ENCODE results near the gene IFT80. TPM values are rescaled to one million over a fixed set of nuclear protein-coding genes. Genes with fewer than 3 reads are reported as not detected.
"Not testable (repeated sequence)": the region's sequence is repeated elsewhere in the genome, so short reads cannot be mapped to it uniquely, and the experiment has no call there.

The IFT80 gene
- total RNA-seq, 1 experiment from 2014 or later: 13.5 TPM

DNA sequence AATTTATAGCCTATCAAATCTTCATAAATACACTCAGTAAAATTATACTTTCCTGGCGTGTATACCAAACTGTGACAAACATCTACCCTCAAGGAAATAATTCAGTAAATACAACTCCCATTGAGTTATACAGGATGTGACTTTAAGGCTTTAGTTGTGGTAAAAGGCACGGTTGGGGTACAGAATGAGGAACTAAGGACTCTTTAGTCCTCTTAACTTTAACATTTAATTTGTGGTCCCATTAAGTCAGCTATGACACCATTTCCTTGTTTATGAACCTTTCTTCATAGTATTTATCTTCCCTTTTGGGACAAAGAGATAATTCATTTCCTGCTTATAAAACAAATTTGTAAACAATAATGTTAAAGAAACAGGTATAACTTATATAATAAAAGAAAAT lies 30.2 kb downstream of the IFT80 start:
- no peak for DNase-seq (ENCODE audit: low read depth)

DNA sequence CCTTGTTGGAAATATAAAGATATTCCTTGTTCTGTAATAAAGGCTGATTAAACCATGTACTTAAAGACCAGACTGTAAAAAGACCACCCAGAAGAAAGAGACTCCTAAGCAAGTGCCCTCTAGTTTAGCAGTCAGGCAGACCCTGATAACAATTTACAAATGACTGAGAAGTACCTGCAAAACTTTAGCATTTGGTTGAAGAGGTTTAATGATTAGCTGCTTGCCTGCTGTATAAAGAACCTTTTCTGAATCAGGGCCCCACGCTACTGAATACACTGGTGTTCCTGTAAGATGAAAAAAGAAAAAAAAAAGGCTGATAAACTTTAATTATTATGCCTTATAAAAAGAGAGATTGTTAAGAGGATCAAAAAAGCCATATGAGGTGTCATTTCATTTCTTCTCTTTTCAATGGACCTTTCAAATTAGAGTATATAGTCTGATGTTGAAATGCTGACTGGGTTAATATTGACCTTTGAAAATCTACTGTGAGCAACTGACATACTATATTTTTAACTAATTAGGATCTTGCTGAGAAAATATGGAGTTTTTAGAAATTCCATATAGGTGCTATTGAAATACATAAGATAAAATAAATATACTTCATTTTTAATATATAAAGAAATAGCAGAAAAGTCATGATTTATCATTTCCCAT lies 33.0 kb downstream of the IFT80 start:
- DNase-seq (ENCODE audit: low read depth): no peak

DNA sequence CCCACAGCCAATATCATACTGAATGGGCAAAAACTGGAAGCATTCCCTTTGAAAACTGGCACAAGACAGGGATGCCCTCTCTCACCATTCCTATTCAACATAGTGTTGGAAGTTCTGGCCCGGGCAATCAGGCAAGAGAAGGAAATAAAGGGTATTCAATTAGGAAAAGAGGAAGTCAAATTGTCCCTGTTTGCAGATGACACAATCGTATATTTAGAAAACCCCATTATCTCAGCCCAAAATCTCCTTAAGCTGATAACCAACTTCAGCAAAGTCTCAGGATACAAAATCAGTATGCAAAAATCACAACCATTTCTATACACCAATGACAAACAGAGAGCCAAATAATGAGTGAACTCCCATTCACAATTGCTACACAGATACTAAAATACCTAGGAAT lies 36.1 kb downstream of the IFT80 start:
- DNase-seq (ENCODE audit: low read depth): not testable (repeated sequence)

- DNase-seq (ENCODE audit: low read depth): no peak
Measured at GRCh38 chr3:160355826-160356225, 43.2 kb downstream of the IFT80 start.

GRCh38 chr3:160346511-160346910 lies 52.5 kb downstream of the IFT80 start:
- DNase-seq (ENCODE audit: low read depth): no peak

GRCh38 chr3:160343132-160343531 lies 55.9 kb downstream of the IFT80 start:
- no peak for DNase-seq (ENCODE audit: low read depth)

DNA sequence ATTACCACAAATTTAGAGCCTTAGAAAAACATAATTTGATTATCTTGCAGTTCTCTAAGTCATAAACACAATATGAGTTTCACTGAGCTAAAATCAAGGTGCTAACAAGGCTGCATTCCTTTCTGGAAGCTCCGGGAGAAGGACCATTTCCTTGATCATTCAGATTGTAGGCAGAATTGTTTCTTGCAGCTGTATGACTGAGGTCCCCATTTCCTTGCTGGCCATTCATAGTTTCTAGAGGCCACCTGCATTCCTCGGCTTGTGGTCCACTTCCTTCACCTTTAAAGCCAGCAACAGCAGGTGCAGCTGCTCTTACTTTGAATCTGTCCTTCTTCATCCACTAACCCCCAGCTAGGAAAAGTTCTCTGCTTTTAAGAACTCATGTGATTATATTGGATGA lies 58.7 kb downstream of the IFT80 start:
- DNase-seq (ENCODE audit: low read depth): no peak

- peak; percentile 85 for DNase-seq (ENCODE audit: low read depth)
Measured at GRCh38 chr3:160331127-160331937, 67.7 kb downstream of the IFT80 start.

- no peak for DNase-seq (ENCODE audit: low read depth)
Measured at GRCh38 chr3:160330690-160331089, 68.3 kb downstream of the IFT80 start.

DNA sequence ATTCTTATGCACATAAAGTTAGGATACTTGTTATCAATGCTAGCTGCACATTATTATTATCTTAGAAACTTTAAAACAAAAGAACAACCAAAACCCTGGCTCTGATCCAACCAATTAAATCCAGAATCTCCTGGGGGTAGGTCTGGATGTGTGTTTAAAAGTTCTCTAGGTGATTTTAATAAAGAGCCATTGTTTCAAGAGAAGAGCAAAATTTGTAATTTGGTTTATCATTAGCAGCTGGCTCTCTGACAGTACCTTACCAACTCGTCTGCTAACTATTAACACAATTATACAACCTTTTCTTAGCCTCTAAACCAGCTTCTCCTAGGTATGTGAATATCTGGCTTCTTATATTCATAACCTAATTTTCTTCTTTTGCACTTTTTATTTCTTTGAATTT lies 68.9 kb downstream of the IFT80 start:
- DNase-seq (ENCODE audit: low read depth): no peak

DNA sequence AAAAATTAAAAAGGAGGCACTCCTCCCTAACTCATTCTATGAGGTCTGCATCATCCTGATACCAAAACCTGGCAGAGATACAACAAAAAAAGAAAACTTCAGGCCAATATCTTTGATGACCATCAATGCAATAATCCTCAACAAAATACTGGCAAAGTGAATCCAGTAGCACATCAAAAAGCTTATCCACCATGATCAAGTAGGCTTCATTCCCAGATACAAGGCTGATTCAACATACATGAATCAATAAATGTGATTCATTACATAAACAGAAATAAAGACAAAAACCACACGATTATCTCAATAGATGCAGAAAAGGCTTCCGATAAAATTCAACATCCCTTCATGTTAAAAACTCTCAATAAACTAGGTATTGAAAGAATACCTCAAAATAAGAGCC lies 72.7 kb downstream of the IFT80 start:
- DNase-seq (ENCODE audit: low read depth): not testable (repeated sequence)

DNA sequence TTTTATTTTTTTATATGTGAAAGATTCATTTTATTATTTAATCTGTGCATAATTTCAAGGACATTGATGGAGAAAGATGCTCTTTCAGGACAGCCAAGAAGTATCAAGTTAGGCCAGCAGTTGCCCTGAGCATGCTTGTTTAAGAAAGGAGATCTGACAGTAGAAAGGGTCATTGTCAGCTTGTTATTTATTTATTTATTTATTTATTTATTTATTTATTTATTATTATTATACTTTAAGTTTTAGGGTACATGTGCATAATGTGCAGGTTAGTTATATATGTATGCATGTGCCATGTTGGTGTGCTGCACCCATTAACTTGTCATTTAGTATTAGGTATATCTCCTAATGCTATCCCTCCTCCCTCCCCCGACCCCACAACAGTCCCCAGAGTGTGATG lies 77.2 kb downstream of the IFT80 start:
- not testable (repeated sequence) for DNase-seq (ENCODE audit: low read depth)

- DNase-seq (ENCODE audit: low read depth): no peak
Measured at GRCh38 chr3:160319322-160319721, 79.7 kb downstream of the IFT80 start.

- no peak for DNase-seq (ENCODE audit: low read depth)
Measured at GRCh38 chr3:160314995-160315394, 84.0 kb downstream of the IFT80 start.

- DNase-seq (ENCODE audit: low read depth): no peak
Measured at GRCh38 chr3:160312014-160312624, 86.9 kb downstream of the IFT80 start.

DNA sequence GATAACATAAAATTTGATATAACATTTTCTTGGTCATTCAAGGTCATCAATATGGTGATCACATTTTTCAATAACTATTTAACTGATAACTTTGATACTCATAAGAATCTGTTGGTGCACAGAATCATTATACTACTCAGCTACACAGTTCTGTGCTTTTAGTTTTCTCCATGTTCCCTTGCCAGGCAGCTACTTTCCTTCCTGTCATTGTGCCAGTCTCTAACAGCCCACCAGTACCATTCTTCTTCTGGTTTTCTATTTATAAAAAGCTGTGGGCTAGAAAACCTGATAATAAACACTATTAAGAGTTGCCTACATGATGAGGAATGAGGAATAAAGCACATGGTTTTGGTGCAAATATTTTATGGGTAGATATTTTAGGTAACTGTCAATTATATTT lies 96.2 kb downstream of the IFT80 start:
- DNase-seq (ENCODE audit: low read depth): no peak

DNA sequence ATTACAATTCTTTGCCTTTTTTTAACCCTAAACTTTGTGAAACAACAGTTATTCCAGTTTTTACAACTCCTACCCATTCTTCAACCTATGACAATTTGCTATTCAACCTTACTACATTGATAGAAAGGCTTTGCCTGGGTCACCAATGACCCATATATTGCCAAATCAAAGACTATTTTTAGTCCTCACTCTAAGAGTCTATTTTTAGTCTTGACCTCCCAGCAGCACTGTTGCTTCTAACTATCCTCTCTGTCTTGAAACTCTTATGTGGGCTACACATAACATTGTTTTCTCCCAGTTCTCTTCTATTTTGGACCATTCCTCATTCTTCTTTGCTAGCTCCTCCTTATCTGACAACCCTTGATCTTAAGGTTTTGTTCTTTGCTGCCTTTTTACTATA lies 102.4 kb downstream of the IFT80 start:
- no peak for DNase-seq (ENCODE audit: low read depth)

DNA sequence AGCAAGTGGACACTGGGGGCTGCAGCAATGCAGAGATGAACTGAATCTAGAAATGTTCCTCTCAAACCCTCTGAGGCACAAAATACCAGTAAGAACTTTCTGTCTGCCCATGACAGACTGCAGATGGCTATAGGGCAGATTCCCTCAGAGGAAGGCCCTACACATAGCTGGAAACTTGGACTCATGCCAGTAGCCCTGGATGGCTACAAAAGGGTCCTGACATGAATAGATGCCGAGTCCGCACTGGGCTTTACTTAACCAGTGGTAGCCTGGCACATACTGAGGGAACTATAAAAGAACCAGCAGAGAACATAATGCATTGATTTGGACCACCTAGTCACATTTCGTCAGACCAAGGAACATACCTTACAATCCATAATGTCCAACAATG lies 107.1 kb downstream of the IFT80 start:
- no peak for DNase-seq (ENCODE audit: low read depth)

- no peak for DNase-seq (ENCODE audit: low read depth)
Measured at GRCh38 chr3:160291290-160291908, 107.6 kb downstream of the IFT80 start.

- DNase-seq (ENCODE audit: low read depth): no peak
Measured at GRCh38 chr3:160287666-160288065, 111.4 kb downstream of the IFT80 start.

DNA sequence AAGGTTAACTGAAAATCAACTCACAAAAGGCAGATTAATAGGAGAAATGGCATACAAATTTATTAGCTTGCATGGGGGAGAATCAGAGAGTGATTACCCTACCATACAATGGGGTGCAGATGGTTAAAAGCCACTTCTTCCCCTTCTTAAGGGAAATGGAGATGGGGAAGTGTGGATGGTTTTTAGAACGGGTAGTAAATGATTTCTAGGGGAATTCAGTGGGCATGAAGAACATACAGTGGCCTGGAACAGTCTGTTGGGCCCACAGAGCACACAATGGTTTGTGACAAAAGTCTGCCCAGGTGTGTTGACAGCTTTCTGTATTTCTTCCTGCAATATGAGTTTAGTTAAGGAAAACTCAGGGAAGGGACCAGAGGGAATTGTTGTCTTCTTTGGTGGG lies 112.8 kb downstream of the IFT80 start:
- no peak for DNase-seq (ENCODE audit: low read depth)

GRCh38 chr3:160280836-160281235 lies 118.2 kb downstream of the IFT80 start:
- no peak for DNase-seq (ENCODE audit: low read depth)
